BJ (cell line): ENCODE data around the gene SEMA6A. TPM values are rescaled to one million over a fixed set of nuclear protein-coding genes. Genes with fewer than 3 reads are reported as not detected.

Experiments
- CTCF ChIA-PET: fragments of 350-600 bp; formaldehyde crosslinking; extraction: SDS; loops from one replicate; lab custom pipeline; 2021; ENCODE audit warnings: antibody characterized with exemption, inconsistent platforms; lab: Yijun Ruan, JAX
- POLR2A ChIA-PET: fragments of 300-600 bp; sonication (Branson Sonifier 250); formaldehyde crosslinking; extraction: SDS; loops from one replicate; lab custom pipeline; 2021; ENCODE audit warnings: antibody characterized with exemption; lab: Charles Lee
- DNase-seq: peaks from one replicate; pipeline ENCODE4 v3.0.0-alpha.2; 2011; ENCODE audit warnings: low read depth
- H3K27me3 ChIP-seq: 2 replicates; pipeline ENCODE4 v1.6.0; 2011; ENCODE audit warnings: low read length; ENCODE audit not compliant: control insufficient read depth, insufficient read depth
- H3K36me3 ChIP-seq: 2 replicates; pipeline ENCODE4 v1.5.1; 2011; ENCODE audit warnings: low read length; ENCODE audit not compliant: control insufficient read depth, insufficient read depth
- H3K4me3 ChIP-seq: 2 replicates; pipeline ENCODE4 v1.5.1; 2011; ENCODE audit warnings: low read depth, mild to moderate bottlenecking, control low read depth, low read length
- polyA plus RNA-seq: library from polyadenylated mRNA; depleted of rRNA; stranded (reverse); fragments of >200 nt; gene quantifications from 2 replicates; pipeline ENCODE4 v1.2.3, GENCODE V29; 2011
- TF ChIP-seq, protein P1 (sequence below): IDR thresholded peaks from 2 replicates; pipeline ENCODE4 v1.5.1; 2011; ENCODE audit warnings: low read depth, mild to moderate bottlenecking, control low read depth, inconsistent platforms, low read length, moderate library complexity; ENCODE audit not compliant: insufficient read depth

SEMA6A gene
- polyA plus RNA-seq, 1 experiment, result 0.34 TPM

DNA sequence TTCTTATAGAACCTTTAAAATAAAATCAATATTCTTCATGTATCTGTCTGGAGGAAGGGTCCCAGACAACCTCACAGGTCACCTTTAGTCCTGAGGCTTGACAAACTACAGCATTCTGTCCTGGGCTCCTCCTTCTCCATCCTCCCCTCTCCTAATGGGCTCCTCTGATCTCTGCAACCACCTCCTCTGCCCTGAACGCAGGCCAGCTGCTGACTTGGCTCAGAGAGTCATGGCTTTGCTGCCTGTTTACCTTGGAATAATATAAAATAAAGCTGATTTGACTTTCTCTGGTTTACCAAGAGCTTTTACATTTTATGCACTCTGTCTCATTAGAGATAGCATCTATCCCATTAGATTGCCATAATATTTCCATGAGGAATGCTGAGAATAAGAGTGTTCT lies 159.4 kb downstream of the SEMA6A start:
- H3K4me3 ChIP-seq, result no peak overlapping the region
- ChIA-PET POLR2A (no interaction called here), CTCF (no interaction called here)
- no peaks in the 10 kb centered on the region for H3K27me3 ChIP-seq
- H3K36me3 ChIP-seq, result no peaks in the 10 kb centered on the region
- no peak for DNase-seq
- TF ChIP-seq, protein P1, sequence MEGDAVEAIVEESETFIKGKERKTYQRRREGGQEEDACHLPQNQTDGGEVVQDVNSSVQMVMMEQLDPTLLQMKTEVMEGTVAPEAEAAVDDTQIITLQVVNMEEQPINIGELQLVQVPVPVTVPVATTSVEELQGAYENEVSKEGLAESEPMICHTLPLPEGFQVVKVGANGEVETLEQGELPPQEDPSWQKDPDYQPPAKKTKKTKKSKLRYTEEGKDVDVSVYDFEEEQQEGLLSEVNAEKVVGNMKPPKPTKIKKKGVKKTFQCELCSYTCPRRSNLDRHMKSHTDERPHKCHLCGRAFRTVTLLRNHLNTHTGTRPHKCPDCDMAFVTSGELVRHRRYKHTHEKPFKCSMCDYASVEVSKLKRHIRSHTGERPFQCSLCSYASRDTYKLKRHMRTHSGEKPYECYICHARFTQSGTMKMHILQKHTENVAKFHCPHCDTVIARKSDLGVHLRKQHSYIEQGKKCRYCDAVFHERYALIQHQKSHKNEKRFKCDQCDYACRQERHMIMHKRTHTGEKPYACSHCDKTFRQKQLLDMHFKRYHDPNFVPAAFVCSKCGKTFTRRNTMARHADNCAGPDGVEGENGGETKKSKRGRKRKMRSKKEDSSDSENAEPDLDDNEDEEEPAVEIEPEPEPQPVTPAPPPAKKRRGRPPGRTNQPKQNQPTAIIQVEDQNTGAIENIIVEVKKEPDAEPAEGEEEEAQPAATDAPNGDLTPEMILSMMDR, result no peak

DNA sequence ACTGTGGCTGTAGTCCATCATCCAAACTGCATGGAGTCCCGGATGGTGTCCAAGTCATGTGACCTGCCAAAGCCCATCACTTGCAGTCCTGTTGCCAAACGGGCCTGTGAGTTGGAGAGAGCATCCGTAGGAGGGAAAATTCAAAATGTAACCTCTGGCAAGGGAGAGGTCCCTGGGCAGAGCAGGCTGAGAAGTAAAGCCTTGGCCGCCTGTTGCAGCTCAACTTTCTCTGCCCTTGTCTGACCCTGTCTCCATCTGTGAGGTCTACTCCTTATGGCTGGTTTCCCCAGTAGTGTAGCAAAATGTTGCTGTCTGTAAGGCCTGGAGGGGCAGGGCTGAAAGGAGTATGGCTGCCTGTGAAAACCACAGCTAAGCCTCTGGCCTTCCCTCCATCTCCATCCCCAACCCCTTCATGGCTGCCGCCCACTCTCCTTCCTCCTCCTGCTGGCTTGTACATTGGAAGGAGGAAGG lies 163.5 kb downstream of the SEMA6A start:
- TF ChIP-seq, protein P1, result no peak
- ChIA-PET CTCF (interaction anchor here (1.3 kb wide), 1 partner anchor 8 kb away, joined by 3 read pairs; no protein-coding TSS in a partner anchor), POLR2A (no interaction called here)
- Histone ChIP-seq H3K4me3 (no peak overlapping the region), H3K36me3 (no peaks in the 10 kb centered on the region), H3K27me3 (no peaks in the 10 kb centered on the region)
- DNase-seq, result no peak

DNA sequence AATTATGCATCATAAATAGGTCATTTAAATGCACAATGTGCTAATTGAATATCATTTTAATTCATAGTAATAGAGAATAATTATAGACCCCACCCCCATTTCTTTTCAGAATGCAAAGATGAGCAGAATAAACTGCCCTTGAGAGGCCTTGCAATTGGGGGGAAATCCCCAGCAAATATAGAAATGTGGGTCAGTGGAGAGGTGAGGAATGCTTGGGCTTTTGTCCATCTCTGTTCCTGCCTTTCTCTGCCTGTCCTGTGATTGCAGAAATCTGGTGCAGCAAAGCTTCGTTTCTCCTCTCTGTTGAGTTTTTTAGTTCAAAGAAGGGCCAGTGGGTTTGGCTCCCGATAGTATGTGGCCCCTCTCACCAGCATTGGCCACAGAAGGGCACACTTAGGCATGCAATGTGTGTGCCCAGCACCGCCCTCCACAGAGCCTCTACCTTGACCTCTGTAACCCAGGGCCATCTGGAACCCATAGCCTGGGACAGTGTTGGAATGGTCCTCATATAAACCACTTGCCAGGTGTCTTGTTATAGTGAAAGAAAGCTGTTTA lies 164.2 kb downstream of the SEMA6A start:
- Histone ChIP-seq H3K27me3 (no peaks in the 10 kb centered on the region), H3K36me3 (no peaks in the 10 kb centered on the region), H3K4me3 (no peak overlapping the region)
- TF ChIP-seq, protein P1, result no peak
- POLR2A ChIA-PET, result no interaction called here
- DNase-seq, result no peak
- CTCF ChIA-PET, result interaction anchor here (1.3 kb wide), 1 partner anchor 8 kb away, joined by 3 read pairs; no protein-coding TSS in a partner anchor

DNA sequence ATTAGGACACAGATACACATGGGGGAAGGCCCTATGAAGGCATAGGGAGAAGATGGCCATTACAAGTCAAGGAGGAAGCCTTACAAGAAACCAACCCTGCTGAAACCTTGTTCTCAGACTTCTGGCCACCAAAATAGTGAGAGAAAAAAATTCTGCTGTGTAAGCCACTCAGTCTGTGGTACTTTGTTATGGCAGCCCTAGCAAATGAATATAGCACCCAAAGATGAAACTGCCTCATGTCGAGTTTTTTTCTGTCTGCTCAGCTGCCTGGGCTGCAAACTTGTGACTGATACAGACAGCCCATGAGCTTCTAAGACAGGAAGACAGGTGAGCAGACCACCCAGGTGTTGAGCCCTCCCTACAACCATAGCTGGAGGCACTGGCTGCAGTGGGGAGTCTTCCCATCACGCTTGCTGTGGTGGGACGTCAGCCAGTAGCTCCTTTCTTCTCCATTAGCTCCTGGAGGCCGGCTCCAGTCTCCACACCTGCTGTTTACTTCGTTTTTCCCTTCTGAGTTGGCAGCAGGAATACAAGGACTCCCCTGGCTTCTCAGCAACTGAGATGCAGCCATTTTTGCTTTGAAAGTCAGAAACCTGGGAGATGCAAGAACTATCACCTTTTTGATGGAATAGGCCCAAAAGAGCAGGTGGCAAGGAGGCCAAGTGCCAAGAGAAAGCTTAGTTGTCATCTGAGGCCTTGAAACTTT lies 164.9 kb downstream of the SEMA6A start:
- POLR2A ChIA-PET, result no interaction called here
- no peak for DNase-seq
- no peaks in the 10 kb centered on the region for H3K27me3 ChIP-seq
- CTCF ChIA-PET, result interaction anchor here (1.3 kb wide), 1 partner anchor 9 kb away, joined by 3 read pairs; no protein-coding TSS in a partner anchor
- no peaks in the 10 kb centered on the region for H3K36me3 ChIP-seq
- no peak overlapping the region for H3K4me3 ChIP-seq
- TF ChIP-seq, protein P1, result no peak

DNA sequence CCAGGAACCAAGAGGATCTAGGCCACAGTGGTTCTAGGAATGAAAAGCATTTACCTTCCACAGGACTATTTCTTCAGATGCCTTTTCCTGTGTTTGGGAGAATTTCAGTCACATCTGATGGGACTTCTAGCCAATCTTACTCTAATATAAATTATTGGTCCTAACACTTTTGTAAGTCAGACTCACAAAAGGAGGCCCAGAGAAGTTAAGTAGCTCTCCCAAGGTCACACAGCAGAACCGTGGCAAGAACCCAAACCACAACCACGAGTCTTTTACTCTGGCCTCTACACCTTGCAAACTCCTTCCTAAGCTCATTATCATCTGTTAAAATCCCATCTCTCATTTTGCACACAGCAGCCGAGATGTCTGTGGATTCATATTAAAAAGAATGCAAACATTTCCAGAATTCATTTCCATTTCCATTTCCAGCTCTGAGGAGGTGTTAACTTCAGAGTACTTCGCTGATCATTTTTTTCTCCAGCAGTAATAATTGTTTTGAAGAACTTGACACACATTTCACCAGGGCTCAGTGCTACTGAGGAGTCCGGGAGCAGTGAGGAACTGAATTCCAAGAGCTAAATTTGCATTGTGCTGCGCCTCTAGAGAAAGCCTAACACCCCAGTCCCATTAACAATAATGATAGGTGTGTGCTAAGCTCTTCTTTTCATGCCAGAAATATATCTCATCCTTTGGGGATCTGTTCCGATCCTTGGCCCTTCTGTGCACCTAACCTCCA lies 168.1 kb downstream of the SEMA6A start:
- DNase-seq, result no peak
- TF ChIP-seq, protein P1, result no peak
- Histone ChIP-seq H3K27me3 (no peaks in the 10 kb centered on the region), H3K4me3 (no peak overlapping the region), H3K36me3 (no peaks in the 10 kb centered on the region)
- ChIA-PET CTCF (no interaction called here), POLR2A (no interaction called here)
